Stimulated activated CD4-positive, alpha-beta T cell treated with anti-CD3 and anti-CD28 coated beads, Interleukin-15, amount 100 ng/mL, for 1 hour (primary cell): ENCODE measurements around the gene ZNF8.
"Not testable (repeated sequence)": the region's sequence is repeated elsewhere in the genome, so short reads cannot be mapped to it uniquely, and the experiment has no call there.

Experiments
- DNase-seq, 2 donors: peaks; one replicate each; pipeline ENCODE4 v3.0.0-alpha.2; 2020; ENCODE audit warnings: low read depth in 1 of 2, low spot score in 1 of 2

The ZNF8 gene

DNA sequence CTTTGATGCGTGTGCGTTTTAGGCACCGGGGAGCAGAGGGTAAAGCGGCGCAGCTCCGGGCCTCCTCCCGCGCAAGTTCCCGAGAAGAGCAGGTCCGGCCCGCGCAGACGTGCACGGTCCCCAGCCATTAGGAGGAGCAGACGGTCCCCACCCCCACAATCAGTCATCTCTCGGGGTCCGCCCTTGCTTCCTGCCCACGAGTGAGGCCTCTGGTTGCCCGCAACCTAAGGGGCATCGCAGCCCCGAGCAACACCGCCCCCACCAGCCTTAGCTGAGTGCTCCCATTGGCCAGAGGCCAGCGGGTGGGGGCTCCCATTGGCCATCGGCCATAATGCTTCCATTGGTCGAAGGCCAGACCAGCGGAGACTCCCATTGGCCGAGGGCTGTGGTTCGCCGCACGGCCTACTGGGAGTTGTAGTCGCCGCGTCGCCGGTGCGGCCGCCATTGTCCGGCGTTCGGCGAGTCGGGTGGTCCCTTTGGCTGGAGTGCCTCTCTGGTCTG is at the start of gene ZNF8:
Gene ZNF8 (plus strand): TSS at position 415 of the 501 bp plus-strand sequence. CDS start 127 bp downstream, outside the sequence.
- DNase-seq, result peak; percentile 90 to 94

DNA sequence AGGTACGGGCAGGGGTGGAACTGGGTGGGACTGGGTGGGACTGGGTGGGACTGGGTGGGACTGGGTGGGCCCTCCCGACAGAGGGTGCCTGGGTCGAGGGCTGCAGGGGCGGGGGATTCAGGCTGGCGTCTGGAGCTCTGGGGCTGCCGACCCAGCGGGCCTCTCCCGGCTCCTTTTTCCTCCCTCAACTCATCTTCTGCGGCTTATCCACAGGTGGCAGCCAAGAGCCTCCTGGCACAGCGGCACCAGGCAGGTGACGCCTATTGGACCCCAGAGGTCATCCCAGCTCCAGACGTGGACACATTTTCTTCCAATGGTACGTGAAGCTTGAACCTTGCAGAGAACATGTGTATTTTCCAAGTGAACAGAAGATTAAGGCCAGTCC is 49.5 kb upstream of the ZNF8 start:
- DNase-seq, result no peak

DNA sequence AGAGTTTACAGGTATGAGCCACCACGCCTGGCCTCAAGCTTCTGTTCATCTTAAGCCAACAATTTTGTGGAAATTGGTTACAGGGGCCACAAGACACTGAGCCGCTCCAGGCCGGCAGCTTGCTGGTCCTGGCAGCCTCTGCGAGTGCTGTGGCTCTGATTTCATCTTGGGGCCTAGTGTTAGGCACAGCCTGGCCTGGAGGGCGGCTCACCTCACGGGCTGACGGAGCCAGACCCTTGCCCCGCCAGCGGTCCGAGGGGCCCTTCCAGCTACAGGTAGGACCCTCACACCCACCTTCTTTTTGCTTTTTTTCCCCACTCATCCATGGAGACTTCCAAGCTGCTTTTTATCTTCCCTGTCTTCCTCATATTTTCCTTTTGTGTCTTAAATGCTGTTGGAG is 41.4 kb upstream of the ZNF8 start:
- no peak for DNase-seq

DNA sequence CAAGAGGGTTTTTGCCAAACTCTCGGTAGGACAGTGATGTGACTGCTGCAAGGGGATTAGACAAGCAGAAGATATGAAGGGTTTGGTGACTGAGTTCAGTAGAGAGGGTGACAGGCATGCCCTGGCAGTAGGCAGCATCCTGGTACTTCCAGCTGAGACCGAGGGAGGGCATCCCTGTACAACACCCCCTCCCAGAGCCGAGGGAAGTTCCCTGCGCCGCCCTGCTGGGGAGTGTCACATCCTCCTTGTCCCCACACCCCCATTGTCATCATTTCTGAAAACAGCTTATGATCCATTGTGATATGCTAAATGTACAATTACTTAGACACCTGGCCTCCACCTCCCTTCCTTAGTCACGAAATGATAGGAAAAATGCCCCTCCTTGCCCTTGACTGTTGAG is 35.4 kb upstream of the ZNF8 start:
- DNase-seq, result no peak

DNA sequence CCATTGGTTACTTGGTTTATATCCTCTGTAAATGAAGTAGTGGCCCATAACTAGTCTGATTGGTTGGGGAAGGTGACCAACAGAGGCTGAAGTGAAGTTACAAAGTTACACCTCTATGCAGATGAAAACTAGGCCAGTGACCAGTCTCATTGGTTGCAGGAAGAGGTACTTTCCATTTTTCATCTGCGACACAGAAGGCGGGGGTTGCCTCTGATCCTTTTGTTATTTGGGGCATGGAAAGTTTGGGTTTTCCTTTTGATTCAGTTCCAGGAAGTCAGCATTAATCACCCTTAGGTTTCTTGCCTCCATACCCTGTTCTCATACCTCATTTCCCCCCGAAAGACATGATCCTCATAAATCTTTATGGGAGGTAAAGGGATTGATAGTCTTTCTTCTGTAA is 29.9 kb upstream of the ZNF8 start:
- DNase-seq, result no peak

DNA sequence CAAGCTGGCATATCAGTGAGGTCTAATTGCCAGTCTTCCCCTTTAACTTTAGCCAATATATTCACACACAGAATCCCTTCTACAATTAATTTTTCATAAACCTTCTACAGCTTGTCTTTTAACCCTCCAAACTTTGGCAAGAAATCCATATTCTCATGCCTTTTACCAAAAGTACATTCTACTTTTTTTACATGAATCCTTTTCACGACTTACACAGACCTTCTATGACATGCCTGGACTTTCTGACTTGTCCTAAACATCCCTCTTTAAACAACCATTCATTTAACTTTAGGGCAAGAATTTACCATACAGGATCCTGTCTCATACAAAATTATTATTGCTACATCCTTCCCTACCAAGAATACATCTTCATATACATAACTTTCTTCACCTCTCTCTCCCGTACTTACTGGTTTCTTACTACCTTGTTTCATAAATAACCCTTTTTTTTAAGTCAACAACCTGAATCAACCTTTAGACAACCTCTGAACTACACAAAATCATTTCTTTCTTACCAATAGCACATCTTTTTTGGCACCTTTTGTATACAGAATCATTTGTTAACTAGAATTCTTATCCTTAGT is 26.6 kb upstream of the ZNF8 start:
- no peak for DNase-seq

DNA sequence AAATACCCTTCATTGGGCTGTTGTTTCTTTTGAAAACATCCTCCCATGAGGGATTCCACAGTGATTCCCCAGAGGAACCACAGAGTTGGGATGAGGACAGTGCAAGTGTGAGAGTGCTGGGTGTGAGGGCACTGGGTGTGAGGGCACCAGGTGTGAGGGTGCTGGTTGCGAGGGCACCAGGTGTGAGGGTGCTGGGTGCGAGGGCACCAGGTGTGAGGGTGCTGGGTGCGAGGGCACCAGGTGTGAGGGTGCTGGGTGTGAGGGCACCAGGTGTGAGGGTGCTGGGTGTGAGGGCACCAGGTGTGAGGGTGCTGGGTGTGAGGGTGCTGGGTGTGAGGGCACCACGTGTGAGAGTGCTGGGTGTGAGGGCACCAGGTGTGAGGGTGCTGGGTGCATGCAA is 20.5 kb upstream of the ZNF8 start:
- not testable (repeated sequence) for DNase-seq

DNA sequence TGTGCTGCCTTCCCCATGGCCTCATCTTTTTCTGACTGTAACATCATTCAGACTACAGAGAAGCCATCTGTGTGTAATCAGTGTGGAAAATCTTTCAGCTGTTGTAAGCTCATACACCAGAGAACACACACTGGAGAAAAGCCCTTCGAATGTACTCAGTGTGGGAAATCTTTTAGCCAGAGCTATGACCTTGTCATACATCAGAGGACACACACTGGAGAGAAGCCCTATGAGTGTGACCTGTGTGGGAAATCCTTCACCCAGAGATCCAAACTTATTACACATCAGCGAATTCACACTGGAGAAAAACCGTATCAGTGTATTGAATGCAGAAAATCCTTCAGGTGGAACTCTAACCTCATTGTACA is 17.2 kb upstream of the ZNF8 start:
- no peak for DNase-seq

DNA sequence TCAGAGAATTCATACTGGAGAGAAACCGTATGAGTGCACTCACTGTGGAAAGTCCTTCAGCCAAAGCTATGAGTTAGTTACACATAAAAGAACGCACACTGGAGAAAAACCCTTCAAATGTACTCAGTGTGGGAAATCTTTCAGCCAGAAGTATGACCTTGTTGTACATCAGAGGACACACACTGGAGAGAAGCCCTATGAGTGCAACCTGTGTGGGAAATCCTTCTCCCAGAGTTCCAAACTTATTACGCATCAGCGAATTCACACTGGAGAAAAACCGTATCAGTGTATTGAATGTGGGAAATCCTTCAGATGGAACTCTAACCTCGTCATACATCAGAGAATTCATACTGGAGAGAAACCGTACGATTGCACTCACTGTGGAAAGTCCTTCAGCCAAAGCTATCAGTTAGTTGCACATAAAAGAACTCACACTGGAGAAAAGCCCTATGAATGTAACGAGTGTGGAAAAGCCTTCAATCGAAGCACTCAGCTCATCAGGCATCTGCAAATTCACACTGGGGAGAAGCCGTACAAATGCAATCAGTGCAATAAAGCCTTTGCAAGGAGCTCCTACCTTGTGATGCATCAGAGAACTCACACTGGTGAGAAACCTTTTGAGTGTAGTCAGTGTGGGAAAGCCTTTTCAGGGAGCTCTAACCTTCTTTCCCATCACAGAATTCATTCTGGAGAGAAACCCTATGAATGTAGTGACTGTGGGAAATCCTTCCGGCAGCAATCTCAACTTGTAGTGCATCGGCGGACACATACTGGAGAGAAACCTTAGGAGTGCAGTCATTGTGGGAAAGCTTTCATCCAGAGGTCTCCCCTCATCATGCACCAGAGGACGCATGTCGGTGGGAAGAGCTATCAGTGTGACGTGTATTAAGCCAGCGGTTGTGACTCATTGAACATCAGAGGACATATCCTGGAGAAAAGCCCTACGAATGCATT is 16.5 kb upstream of the ZNF8 start:
- no peak for DNase-seq

DNA sequence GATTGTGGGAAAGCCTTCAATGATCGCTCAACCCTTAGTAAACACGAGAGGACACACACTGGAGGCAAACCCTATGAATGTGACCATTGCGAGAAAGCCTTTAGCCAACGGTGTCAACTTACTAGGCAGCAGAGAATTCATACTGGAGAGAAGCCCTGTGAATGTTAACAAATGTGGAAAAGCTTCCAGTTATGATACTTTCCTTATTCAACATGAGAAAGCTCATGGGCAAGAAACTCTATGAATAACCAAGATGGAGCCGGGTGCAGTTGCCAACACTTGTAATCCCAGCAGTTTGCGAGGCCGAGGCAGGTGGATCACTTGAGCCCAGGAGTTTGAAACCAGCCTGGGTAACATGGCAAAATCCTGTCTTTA is 15.8 kb upstream of the ZNF8 start:
- no peak for DNase-seq

DNA sequence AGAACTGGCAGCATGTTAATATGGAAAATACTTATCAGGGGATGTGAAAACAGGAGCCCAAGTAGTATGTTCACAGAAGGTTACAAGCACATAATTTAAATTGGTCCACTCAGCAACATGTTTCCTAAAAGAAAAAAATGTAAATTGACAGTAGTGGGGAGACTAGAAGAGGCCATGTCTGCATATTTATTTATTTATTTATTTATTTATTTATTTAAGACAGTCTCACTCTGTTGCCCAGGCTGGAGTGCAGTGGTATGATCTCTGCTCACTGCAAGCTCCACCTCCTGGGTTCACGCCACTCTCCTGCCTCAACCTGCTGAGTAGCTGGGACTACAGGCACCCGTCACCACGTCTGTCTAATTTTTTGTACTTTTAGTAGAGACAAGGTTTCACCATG is 13.7 kb upstream of the ZNF8 start:
- no peak for DNase-seq

DNA sequence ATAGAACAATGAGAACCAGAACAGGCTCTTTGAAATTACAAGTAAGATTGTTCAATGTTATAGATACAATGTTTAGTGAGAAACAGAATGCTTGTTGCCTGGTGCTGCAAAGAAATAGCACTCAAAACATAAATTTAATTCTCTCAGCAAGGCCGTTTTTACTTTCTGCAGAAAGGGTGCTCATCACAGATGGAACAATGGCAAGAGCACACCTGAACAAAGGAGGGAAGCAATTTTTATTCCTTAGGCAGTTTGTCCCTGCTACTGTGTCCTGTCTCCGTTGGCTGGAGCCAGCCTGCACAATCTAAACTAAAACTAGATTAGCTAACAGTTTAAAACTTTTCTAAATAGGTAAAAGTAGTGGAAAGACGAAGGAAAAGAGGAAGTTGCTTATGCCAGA is 10.4 kb upstream of the ZNF8 start:
- DNase-seq, result no peak

DNA sequence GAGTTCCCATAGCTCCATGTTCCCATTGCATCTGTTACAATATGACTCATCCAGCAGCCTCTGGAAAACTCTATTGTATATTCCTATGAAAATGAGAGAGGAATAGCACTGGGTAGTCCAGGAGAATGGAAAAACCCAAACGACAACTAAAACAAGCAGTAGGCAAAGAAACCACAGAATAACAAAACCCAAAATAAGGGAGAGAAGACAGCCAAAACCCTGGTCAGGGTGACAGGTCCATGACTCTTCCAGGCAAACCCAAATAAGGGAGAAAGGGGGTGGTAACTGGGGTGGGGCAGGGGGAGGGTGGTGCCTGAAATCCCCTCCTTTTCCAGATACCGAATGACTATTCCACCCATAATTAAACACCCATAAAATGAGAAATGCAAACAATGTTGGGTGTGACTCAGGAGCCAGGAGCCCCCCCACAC is 4.0 kb upstream of the ZNF8 start:
- no peak for DNase-seq

DNA sequence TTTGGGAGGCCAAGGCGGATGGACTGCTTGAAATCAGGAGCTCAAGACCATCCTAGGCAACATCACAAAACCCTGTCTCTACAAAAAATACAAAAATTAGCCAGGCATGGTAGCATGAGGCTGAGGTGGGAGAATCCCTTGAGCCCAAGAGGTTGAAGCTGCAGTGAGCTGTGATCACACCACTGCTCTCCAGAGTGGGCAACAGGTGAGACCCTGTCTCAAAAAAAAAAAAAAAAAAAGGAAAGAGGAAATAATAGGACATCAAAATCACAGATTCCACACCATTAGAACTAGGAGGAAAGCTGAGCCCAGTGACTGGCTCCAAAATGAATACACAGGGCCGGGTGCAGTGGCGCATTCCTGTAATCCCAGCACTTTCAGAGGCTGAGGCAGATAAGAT is 3.2 kb upstream of the ZNF8 start:
- no peak for DNase-seq

DNA sequence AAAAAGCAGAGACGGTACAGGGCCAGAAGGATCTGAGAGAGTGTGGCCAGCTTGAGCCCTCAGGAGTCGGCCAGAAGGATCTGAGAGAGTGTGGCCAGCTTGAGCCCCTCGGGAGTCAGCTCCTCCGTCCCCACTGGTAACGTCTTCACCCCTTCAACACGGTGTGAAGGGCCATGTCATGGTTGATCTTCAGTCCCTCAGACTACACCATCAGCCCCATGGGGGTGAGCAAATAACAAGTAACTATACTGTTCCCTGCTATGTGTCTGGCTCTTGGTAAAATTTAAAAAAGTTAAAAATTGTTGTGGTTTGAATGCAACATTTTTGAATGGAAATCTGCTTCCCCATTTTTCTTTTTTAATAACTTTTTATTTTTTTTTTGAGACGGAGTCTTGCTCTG is 1.6 kb upstream of the ZNF8 start:
- DNase-seq, result no peak

DNA sequence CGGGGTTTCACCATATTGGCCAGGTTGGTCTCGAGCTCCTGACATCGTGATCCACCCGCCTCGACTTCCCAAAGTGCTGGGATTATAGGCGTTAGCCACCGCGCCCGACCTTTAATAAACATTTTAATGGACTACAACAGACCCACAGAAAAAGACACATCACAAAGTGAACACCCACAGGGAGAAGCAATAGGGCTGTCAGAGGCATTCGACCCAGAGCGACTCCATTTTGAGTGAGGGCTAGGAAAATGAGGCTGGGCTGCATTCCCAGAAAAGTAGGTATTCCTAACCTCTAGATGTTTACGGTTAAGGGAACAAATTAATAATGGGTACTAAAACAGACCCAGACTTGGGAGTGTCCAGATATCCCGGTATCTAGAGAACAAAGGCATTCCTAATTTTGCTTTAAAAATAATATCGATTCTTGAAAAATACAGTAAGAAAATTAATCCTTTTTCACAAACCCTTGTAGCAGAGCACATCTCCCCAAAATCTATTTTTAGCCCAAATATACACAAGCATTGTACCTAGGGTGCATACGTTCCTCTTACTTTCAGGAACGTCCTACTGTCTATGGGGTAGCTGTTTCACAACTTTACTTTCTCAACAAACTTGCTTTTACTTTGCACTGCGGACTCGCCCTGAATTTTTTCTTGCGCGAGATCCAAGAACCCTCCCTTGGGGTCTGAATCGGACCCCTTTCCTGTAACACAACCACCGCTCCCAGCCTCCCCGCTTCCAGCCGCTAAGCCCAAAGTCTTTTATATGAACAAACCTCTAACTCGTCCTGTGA is 811 bp upstream of the ZNF8 start:
- no peak for DNase-seq

DNA sequence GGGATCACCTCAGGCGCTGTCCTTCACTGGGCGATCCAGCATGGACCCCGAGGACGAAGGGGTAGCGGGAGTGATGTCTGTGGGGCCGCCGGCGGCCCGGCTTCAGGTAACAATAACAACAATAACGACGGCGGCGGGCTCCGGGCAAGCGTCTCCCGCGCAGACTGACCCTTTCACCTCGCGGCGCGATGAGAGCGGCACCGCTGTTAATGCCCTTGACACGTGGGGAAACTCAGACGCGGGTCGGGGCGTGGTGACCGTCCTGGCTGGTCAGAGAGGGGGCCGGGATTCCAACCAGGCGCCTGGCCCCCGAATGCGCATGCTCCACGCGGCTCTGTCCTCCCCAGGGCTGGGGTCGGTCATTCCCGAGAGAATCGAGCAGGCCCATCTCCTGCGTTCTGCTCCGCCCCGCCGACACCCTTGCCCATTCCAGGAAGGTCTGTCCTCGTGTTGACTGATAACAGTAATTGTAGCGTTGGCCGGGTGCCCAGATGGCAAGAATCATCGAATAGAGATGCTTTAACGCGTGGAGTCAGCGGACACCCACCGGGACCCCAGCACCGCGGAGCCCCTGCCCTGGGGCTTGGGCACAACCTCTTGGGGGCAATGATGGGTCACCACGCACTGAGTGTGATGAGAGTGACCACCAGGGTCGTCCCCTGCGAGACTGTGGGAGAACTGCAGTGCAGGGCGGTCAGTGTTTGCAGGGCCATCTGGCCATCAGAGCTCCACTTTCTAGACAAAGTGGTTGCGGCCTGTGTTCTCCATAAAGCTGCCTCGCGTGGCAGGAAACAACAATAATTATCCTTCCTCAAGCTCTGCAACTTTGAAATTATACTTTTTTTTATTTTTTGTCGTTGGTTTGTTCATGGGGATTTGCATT is 528 bp downstream of the ZNF8 start:
- peak in 1 of 2 donors; percentile 15 for DNase-seq

DNA sequence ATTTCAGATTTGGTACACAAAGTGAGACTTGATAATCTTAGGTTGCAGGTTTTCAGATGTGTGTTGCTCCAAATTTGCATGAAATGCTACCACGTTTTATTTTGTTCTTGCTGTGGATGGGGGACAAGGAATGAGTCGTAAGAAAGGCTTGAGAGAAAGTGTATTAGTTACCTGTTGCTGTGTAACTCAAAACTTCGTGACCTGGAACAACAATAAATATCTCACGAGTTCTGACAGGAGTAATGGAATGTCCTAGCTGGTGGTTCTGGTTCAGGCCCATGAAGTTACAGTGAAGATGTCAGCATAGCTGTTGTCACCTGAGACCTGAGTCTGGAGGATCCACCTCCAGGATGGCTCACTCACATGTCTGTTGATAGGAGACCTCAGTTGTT is 1.2 kb downstream of the ZNF8 start:
- DNase-seq, result no peak

DNA sequence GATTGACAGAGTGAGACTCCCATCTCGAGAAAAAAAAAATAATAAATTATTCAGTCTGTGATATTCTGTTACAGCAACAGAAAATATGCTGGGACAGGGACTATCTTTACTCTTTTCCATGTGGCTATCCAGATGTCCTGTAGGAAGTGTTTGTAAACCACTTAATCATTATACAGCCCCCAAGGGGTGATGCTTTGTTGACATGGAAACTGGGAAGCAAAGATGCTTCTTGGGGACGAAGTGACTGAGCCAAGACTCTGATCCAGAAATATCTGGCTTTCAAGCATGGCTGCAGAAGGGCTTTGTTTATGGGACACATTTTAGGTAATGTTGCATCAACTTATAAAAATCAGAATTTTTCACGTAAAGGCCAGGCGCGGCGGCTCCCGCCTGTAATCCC is 5.4 kb downstream of the ZNF8 start:
- no peak for DNase-seq

DNA sequence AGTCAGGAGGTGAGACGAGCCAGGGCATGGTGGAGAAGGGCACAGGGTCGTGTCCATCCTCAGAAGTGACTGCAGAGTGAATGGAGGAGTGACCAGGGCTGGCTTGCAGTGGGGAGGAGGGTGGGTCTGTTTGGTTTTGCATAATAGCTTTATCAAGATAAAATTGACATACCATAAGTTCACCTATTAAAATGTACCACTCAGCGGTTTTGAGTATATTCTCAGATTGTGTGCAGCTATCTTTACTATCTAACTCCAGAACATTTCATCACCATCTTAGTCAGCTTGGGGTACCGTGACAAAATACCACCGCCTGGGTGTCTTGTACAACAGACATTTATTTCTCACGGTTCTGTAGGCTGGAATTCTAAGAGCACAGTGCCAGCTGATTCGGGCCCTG is 13.2 kb downstream of the ZNF8 start:
- DNase-seq, result no peak
